B cell (primary cell): ENCODE data around the gene HOXB8. TPM values are rescaled to one million over a fixed set of nuclear protein-coding genes. Genes with fewer than 3 reads are reported as not detected.
A peak's percentile ranks its signal among the peaks of the same experiment; 100 is the strongest.

Experiments
- ATAC-seq: fragments of 200-7000 bp; cut with Tn5 transposase; one replicate; pipeline ENCODE4 v1.10.0; 2021; ENCODE audit warnings: low read depth, mild to moderate bottlenecking, moderate number of reproducible peaks, moderate library complexity
- CTCF ChIA-PET: fragments of 350-600 bp; sonication (Branson Sonifier 250); formaldehyde crosslinking; loops from one replicate; lab custom pipeline; 2021; ENCODE audit warnings: antibody characterized with exemption, inconsistent platforms; lab: Charles Lee
- POLR2A ChIA-PET: fragments of 350-600 bp; sonication (Branson Sonifier 250); formaldehyde crosslinking; loops from one replicate; lab custom pipeline; 2021; ENCODE audit warnings: antibody characterized with exemption; lab: Charles Lee
- DNase-seq: peaks from one replicate; pipeline ENCODE4 v3.0.0; 2013
- H2AFZ ChIP-seq: 2 replicates; pipeline ENCODE4 v1.6.1; 2012; ENCODE audit warnings: mild to moderate bottlenecking, low read depth, low read length; ENCODE audit not compliant: insufficient read depth, poor library complexity, severe bottlenecking
- H3K27ac ChIP-seq, 2 donors: 1 replicate in 1 of 2; 2 replicates in 1 of 2; pipeline ENCODE4 v1.5.1; 2012 to 2013; ENCODE audit warnings: low read length in 2 of 2, mild to moderate bottlenecking in 2 of 2, moderate library complexity in 1 of 2
- H3K27me3 ChIP-seq, 4 experiments: fragments of 200-600 bp in 1 of 4; sonication (generic) in 1 of 4; replicated peaks in 1 of 4; 1 replicate in 2 of 4; 2 replicates in 2 of 4; pipeline versions ENCODE4 v1.6.1 to v1.7.0; 2013 to 2016; ENCODE audit warnings: low read length in 3 of 4, mild to moderate bottlenecking in 2 of 4, mixed read lengths in 1 of 4, moderate library complexity in 1 of 4; ENCODE audit not compliant: insufficient read depth in 4 of 4, control insufficient read depth in 3 of 4; ENCODE audit errors: control extremely low read depth in 1 of 4
- H3K36me3 ChIP-seq, 2 experiments: replicated peaks in 1 of 2; 1 replicate in 1 of 2; 2 replicates in 1 of 2; pipeline versions ENCODE4 v1.6.1 to v1.7.1; 2013; ENCODE audit warnings: low read length in 1 of 2; ENCODE audit not compliant: insufficient read depth in 2 of 2, control insufficient read depth in 1 of 2; ENCODE audit errors: control extremely low read depth in 1 of 2, extremely low read depth in 1 of 2
- H3K4me1 ChIP-seq, 2 donors: fragments of 200-600 bp in 1 of 2; sonication (generic) in 1 of 2; 1 replicate in 1 of 2; 2 replicates in 1 of 2; pipeline versions ENCODE4 v1.5.1 to v1.6.1; 2013 to 2017; ENCODE audit warnings: low read length in 2 of 2; ENCODE audit not compliant: control insufficient read depth in 2 of 2, insufficient read depth in 2 of 2
- H3K4me2 ChIP-seq: replicated peaks from 2 replicates; pipeline ENCODE3; 2012; ENCODE audit warnings: mild to moderate bottlenecking, low read depth, low read length; ENCODE audit not compliant: poor library complexity, severe bottlenecking
- H3K4me3 ChIP-seq, 5 experiments: fragments of 200-600 bp in 1 of 5; sonication (generic) in 1 of 5; 1 replicate in 3 of 5; 2 replicates in 2 of 5; pipeline versions ENCODE4 v1.5.1 to v1.7.0; 2011 to 2016; ENCODE audit warnings: low read length in 4 of 5, mild to moderate bottlenecking in 4 of 5, low read depth in 2 of 5, control low read depth in 1 of 5, moderate library complexity in 1 of 5; ENCODE audit not compliant: insufficient read depth in 1 of 5; ENCODE audit errors: control extremely low read depth in 1 of 5, extremely low read depth in 1 of 5
- H3K79me2 ChIP-seq: fragments of 200-600 bp; sonication (generic); one replicate; pipeline ENCODE4 v1.6.0; 2016; ENCODE audit warnings: low read length; ENCODE audit not compliant: control insufficient read depth, insufficient read depth
- H3K9ac ChIP-seq: fragments of 200-600 bp; sonication (generic); 2 replicates; pipeline ENCODE4 v1.6.1; 2017; ENCODE audit warnings: mild to moderate bottlenecking, low read length, moderate library complexity
- H3K9me3 ChIP-seq, 3 donors: one replicate each; pipeline versions ENCODE4 v1.6.1 to v1.7.1; 2013; ENCODE audit warnings: low read length in 2 of 3; ENCODE audit not compliant: control insufficient read depth in 2 of 3, insufficient read depth in 1 of 3; ENCODE audit errors: control extremely low read depth in 1 of 3
- H4K20me1 ChIP-seq: 2 replicates; pipeline ENCODE4 v1.6.0; 2012; ENCODE audit warnings: mild to moderate bottlenecking, low read length; ENCODE audit not compliant: insufficient read depth, control insufficient read depth, poor library complexity, severe bottlenecking
- H3K27ac Mint-ChIP-seq: one replicate; pipeline ENCODE4 v1.8.0; 2021; ENCODE audit warnings: mixed read lengths
- H3K27me3 Mint-ChIP-seq: one replicate; pipeline ENCODE4 v1.8.0; 2021; ENCODE audit warnings: mixed read lengths
- H3K4me1 Mint-ChIP-seq: one replicate; pipeline ENCODE4 v1.8.0; 2021; ENCODE audit warnings: mixed read lengths
- H3K4me3 Mint-ChIP-seq: one replicate; pipeline ENCODE4 v1.8.0; 2021; ENCODE audit warnings: mixed read lengths
- H3K9me3 Mint-ChIP-seq: one replicate; pipeline ENCODE4 v1.8.0; 2022; ENCODE audit warnings: mixed read lengths; ENCODE audit not compliant: insufficient read depth
- EZH2 ChIP-seq: IDR thresholded peaks from 2 replicates; pipeline ENCODE4 v1.6.1; 2012; ENCODE audit warnings: borderline replicate concordance, low read depth, mild to moderate bottlenecking, moderate library complexity, low read length; ENCODE audit not compliant: insufficient read depth, poor library complexity, severe bottlenecking
- WGBS: methylation state at CpG from one replicate; pipeline ENCODE4 v1.1.5; 2013; ENCODE audit warnings: missing lambda C conversion rate; ENCODE audit not compliant: insufficient coverage; 5-methylcytosine and 5-hydroxymethylcytosine counted together
- intact Hi-C: fragments of 100-400 bp; cut with micrococcal nuclease; formaldehyde crosslinking; loops from one replicate; pipeline ENCODE4 v1.10.0; 2022
- polyA plus RNA-seq: library from polyadenylated mRNA; depleted of rRNA; stranded (reverse); fragments of >200 nt; gene quantifications from 2 replicates; pipeline ENCODE4 v1.2.3, GENCODE V29; 2012
- total RNA-seq, 2 donors: library from RNA; stranded (reverse); fragments of 120-200 nt in 1 of 2; gene quantifications; 1 replicate in 1 of 2; 2 replicates in 1 of 2; pipeline versions ENCODE4 v1.2.3 to v1.2.4, GENCODE V29; 2013 to 2022
- TF ChIP-seq, protein P1 (sequence below): fragments of 200-600 bp; IDR thresholded peaks from one replicate; pipeline ENCODE4 v1.8.0; 2022; ENCODE audit warnings: antibody characterized with exemption, mild to moderate bottlenecking

Gene HOXB8
- total and polyA plus RNA-seq, 2 donors (not counting 1 experiment from before 2014, with no cell fraction given) = not detected

DNA sequence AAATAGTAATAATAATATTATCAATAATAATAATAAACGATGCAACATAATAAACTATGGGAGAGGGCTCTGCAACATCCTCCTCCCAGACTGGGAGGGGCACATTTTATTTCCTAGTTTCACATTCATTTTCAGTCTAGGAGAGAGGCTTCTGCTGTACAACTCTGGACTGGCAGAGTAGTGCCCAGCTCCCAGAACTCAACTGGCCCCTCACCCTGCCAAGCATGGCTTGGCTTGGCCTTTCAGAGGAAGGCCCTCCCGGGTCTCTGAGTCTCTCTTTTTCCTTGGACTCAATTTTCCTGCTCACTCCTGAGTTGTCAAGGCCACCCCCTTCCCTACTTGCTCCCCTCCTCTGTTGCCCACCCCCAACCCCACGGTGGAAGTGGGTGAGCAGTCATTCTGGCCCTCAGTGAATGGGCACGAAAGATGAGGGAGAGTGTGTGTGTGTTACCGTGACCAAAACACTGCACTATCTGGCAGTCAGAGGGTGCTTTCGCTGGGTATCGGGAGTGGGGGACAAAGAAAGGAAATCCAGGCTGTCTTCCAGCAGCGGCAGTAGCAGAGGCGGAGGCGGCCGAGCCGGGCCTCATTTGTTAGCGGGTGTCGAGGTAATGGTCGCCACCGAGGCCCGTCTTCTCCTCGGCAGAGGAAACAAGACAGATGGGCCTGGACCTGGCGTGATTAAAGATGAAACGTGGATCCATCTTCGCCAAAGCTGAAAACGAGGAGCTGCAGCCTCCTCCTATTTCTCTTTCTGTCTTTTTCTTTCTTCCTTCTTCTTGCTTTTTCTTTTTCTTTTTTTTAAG is 39.2 kb downstream of the HOXB8 start:
- H3K9me3 Mint-ChIP-seq = no peaks in the 10 kb centered on the region
- Histone ChIP-seq H3K79me2 (no peaks in the 10 kb centered on the region), H3K9ac (no peak overlapping the region), H2AFZ (no peak overlapping the region), H3K36me3 (no peaks in the 10 kb centered on the region), H3K4me3 (no peak overlapping the region), H3K4me1 (peaks cover 33 to 34% of the 10 kb centered on the region in 2 donors), H3K4me2 (peak overlapping the region; percentile 96), H3K27ac (no peak overlapping the region), H3K27me3 (peaks cover 0 to 44% (median 26%) of the 10 kb centered on the region in 4 experiments), H4K20me1 (no peaks in the 10 kb centered on the region), H3K9me3 (peaks cover 0 to 15% (median 0%) of the 10 kb centered on the region in 3 donors)
- H3K4me3 Mint-ChIP-seq = peak overlapping the region; percentile 71
- ChIA-PET CTCF (no interaction called here), POLR2A (no interaction called here)
- WGBS = 68% methylated on average over 17 of the region's 22 CpGs
- no peak for ATAC-seq
- peaks cover 30% of the 10 kb centered on the region for H3K27me3 Mint-ChIP-seq
- H3K4me1 Mint-ChIP-seq = peaks cover 33% of the 10 kb centered on the region
- H3K27ac Mint-ChIP-seq = no peak overlapping the region
- TF ChIP-seq, protein P1, sequence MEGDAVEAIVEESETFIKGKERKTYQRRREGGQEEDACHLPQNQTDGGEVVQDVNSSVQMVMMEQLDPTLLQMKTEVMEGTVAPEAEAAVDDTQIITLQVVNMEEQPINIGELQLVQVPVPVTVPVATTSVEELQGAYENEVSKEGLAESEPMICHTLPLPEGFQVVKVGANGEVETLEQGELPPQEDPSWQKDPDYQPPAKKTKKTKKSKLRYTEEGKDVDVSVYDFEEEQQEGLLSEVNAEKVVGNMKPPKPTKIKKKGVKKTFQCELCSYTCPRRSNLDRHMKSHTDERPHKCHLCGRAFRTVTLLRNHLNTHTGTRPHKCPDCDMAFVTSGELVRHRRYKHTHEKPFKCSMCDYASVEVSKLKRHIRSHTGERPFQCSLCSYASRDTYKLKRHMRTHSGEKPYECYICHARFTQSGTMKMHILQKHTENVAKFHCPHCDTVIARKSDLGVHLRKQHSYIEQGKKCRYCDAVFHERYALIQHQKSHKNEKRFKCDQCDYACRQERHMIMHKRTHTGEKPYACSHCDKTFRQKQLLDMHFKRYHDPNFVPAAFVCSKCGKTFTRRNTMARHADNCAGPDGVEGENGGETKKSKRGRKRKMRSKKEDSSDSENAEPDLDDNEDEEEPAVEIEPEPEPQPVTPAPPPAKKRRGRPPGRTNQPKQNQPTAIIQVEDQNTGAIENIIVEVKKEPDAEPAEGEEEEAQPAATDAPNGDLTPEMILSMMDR = no peak
- TF ChIP-seq EZH2 = no peak
- intact Hi-C loops = loop anchor here (5.0 kb wide), 1 partner anchor 36 kb away; the partner anchor contains the start of gene HOXB7
- DNase-seq = peak; percentile 24

GRCh38 chr17:48575066-48575582 is 40.0 kb downstream of the HOXB8 start:
- Histone ChIP-seq H3K79me2 (no peaks in the 10 kb centered on the region), H4K20me1 (no peaks in the 10 kb centered on the region), H3K4me2 (no peak overlapping the region), H2AFZ (no peak overlapping the region), H3K9me3 (peaks cover 0 to 18% (median 0%) of the 10 kb centered on the region in 3 donors), H3K36me3 (no peaks in the 10 kb centered on the region), H3K4me1 (peaks cover 27 to 30% of the 10 kb centered on the region in 2 donors), H3K4me3 (no peak overlapping the region), H3K9ac (no peak overlapping the region), H3K27ac (no peak overlapping the region), H3K27me3 (peaks cover 0 to 43% (median 20%) of the 10 kb centered on the region in 4 experiments)
- TF ChIP-seq, protein P1 = no peak
- no peak for TF ChIP-seq EZH2
- ATAC-seq (no peak), DNase-seq (no peak)
- Mint-ChIP-seq H3K27me3 (peaks cover 22% of the 10 kb centered on the region), H3K27ac (no peak overlapping the region), H3K4me3 (no peak overlapping the region), H3K9me3 (no peaks in the 10 kb centered on the region), H3K4me1 (peaks cover 31% of the 10 kb centered on the region)
- intact Hi-C loops = loop anchor here (5.0 kb wide), 1 partner anchor 37 kb away; the partner anchor contains the start of gene HOXB7
- 83% methylated on average over 5 of the region's 7 CpGs for WGBS
- POLR2A ChIA-PET = no interaction called here
- CTCF ChIA-PET = interaction anchor here (1.2 kb wide), 1 partner anchor 225 kb away, joined by 3 read pairs; no protein-coding TSS in a partner anchor
